ENCODE data around the gene TCF12.
"Not testable (repeated sequence)": the region's sequence is repeated elsewhere in the genome, so short reads cannot be mapped to it uniquely, and the experiment has no call there.

TCF12 gene

GRCh38 chr15:56978898-56979662 lies 60.6 kb downstream of the TCF12 start:
- DNase-seq (ENCODE audit: low read depth in 2 of 2) = no peak

- DNase-seq (ENCODE audit: low read depth in 2 of 2) = no peak
Observed at GRCh38 chr15:56980473-56980872, 62.0 kb downstream of the TCF12 start.

GRCh38 chr15:56981160-56981559 lies 62.7 kb downstream of the TCF12 start:
- DNase-seq (ENCODE audit: low read depth in 2 of 2) = no peak

- no peak for DNase-seq (ENCODE audit: low read depth in 2 of 2)
Observed at GRCh38 chr15:56982987-56983386, 64.5 kb downstream of the TCF12 start.

GRCh38 chr15:56984681-56985481 lies 66.4 kb downstream of the TCF12 start:
- no peak for DNase-seq (ENCODE audit: low read depth in 2 of 2)

GRCh38 chr15:56985856-56986255 lies 67.4 kb downstream of the TCF12 start:
- no peak for DNase-seq (ENCODE audit: low read depth in 2 of 2)

DNA sequence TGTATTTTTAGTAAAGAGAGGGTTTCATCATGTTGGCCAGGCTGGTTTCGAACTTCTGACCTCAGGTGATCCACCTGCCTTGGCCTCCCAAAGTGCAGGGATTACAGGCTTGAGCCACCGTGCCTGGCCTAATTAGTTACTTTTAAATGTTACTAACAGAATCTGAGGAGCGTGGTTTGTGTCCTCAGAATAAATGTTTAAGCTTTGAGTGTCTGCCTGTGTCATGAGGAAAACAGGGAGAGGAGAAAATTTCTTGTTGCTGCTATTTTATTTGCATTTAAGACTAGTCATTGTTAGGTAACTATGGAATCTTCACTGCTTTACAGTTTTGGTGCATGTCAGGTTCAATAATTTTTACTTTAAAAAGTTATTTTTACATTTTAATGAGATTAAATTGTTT lies 68.8 kb downstream of the TCF12 start:
- DNase-seq (ENCODE audit: low read depth in 2 of 2) = no peak

- no peak for DNase-seq (ENCODE audit: low read depth in 2 of 2)
Observed at GRCh38 chr15:56988219-56988618, 69.8 kb downstream of the TCF12 start.

DNA sequence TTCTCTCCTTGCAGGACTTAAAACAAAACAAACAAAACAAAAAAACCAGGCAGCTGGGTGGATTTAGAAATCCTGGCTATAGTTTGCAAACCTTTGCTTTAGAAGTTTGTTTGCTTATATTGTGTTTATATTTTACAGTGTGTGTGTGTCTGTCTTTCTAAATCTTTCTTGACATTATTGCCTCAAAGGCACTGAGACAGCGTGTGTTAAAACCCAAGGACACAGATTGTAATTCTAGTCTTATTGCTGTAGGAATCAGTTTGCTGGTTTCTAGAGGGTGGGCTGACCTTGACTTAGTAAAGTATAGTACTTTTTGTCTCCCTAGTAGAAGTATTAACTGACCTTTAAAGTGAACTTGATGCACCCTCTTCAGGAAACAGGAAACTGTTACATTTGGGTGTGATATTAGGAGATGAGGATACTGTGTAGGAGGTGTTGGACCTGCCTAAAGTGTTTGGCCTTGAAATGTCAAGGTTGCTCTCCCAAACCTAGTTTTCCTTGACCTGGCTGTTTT lies 71.0 kb downstream of the TCF12 start:
- no peak for DNase-seq (ENCODE audit: low read depth in 2 of 2)

GRCh38 chr15:56991017-56991416 lies 72.6 kb downstream of the TCF12 start:
- DNase-seq (ENCODE audit: low read depth in 2 of 2) = no peak

- no peak for DNase-seq (ENCODE audit: low read depth in 2 of 2)
Observed at GRCh38 chr15:56992725-56993124, 74.3 kb downstream of the TCF12 start.

GRCh38 chr15:56994280-56994679 lies 75.8 kb downstream of the TCF12 start:
- no peak for DNase-seq (ENCODE audit: low read depth in 2 of 2)

DNA sequence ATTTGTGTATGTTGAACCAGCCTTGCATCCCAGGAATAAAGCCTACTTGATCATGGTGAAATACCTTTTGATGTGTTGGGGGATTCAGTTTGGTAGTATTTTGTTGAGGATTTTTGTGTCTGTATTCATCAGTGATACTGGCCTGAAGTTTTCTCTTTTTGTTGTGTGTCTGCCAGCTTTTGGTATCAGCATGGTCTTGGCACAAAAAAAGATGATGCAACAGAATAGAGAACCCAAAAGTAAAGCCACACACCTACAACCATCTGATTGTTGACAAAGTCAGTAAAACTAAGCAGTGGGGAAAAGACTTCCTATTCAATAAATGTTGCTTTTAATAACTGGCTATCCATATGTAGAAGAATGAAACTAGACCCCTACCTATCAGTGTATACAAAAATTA lies 77.6 kb downstream of the TCF12 start:
- DNase-seq (ENCODE audit: low read depth in 2 of 2) = no peak

GRCh38 chr15:56996746-56997470 lies 78.5 kb downstream of the TCF12 start:
- DNase-seq (ENCODE audit: low read depth in 2 of 2) = no peak

- DNase-seq (ENCODE audit: low read depth in 2 of 2) = no peak
Observed at GRCh38 chr15:57003418-57003817, 85.0 kb downstream of the TCF12 start.

- no peak for DNase-seq (ENCODE audit: low read depth in 2 of 2)
Observed at GRCh38 chr15:57005244-57005643, 86.8 kb downstream of the TCF12 start.

- not testable (repeated sequence) for DNase-seq (ENCODE audit: low read depth in 2 of 2)
Observed at GRCh38 chr15:57007797-57008196, 89.4 kb downstream of the TCF12 start.

GRCh38 chr15:57010724-57011123 lies 92.3 kb downstream of the TCF12 start:
- no peak for DNase-seq (ENCODE audit: low read depth in 2 of 2)

GRCh38 chr15:57012556-57012955 lies 94.1 kb downstream of the TCF12 start:
- no peak for DNase-seq (ENCODE audit: low read depth in 2 of 2)

DNA sequence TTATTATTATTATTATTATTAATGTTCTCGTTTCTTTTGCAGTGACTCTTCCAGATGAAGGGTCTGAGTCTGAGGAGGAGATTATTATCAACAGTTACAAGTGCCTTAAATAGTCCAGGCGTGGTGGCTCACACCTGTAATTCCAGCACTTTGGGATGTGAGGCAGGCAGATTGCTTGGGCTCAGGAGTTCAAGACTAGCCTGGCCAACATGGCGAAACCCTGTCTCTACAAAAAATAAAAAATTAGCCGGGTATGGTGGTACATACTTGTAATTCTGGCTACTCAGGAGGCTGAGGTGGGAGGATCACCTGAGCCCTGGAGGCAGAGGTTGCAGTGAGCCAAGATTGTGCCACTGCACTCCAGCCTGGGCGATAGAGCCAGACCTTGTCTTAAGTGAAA lies 96.5 kb downstream of the TCF12 start:
- not testable (repeated sequence) for DNase-seq (ENCODE audit: low read depth in 2 of 2)

DNA sequence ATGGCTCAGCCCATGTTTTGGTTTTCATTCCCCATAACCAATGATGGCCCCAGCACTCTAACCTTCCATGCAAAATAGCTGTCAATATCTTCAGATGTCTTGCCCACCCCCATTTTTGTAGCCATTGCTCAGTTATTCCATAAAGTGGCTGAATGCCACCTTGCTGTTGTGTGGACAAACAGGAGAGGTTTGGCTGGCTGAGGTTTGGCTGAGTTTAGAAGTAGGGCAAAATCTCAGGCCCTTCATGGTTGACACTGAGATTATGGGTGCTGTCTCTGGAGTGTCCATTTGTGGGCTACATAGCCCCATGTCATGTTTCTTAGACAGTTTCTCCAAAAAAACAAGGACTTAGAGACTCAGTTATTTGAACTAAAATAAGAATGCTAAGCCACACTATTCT lies 96.9 kb downstream of the TCF12 start:
- no peak for DNase-seq (ENCODE audit: low read depth in 2 of 2)

DNA sequence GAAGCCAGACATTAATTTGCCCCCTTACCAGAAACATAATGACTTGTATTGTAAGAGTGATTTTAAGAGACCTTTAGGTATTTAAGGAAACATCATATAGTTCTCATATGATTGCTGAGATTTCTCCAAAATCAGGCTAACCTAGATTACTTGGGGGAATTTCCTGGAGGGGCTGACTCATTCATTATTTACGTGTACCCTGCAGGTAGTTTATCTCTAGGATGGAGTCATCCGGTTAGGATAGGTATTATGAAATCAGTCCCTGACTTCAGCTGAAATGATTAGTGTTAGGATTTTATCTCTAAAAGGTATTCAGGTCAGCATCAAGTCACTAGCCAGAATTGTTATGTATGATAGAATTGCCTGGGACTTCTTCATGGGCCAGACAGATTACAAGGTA lies 97.5 kb downstream of the TCF12 start:
- DNase-seq (ENCODE audit: low read depth in 2 of 2) = no peak
